Activated B cell treated with CpG ODN at 0.5 μM for 24 hours (primary cell): Measurements from ENCODE around the gene ASXL1. TPM values are rescaled to one million over a fixed set of nuclear protein-coding genes. Genes with fewer than 3 reads are reported as not detected.

Experiments
- ATAC-seq: fragments of 200-7000 bp; cut with Tn5 transposase; one replicate; pipeline ENCODE4 v1.10.0; 2021; ENCODE audit warnings: low read depth, mild to moderate bottlenecking, moderate library complexity
- CTCF ChIA-PET: fragments of 350-600 bp; sonication (Branson Sonifier 250); formaldehyde crosslinking; loops from one replicate; lab custom pipeline; 2021; ENCODE audit warnings: antibody characterized with exemption; lab: Charles Lee
- POLR2A ChIA-PET: fragments of 350-600 bp; sonication (Branson Sonifier 250); formaldehyde crosslinking; loops from one replicate; lab custom pipeline; 2021; ENCODE audit warnings: antibody characterized with exemption; lab: Charles Lee
- DNase-seq: peaks from one replicate; pipeline ENCODE4 v3.0.0; 2022
- H3K27ac Mint-ChIP-seq: one replicate; pipeline ENCODE4 v1.8.0; 2020; ENCODE audit warnings: mixed read lengths
- H3K27me3 Mint-ChIP-seq: one replicate; pipeline ENCODE4 v1.8.0; 2021; ENCODE audit warnings: mixed read lengths
- H3K36me3 Mint-ChIP-seq: one replicate; pipeline ENCODE4 v1.8.0; 2021; ENCODE audit warnings: low read depth, mixed read lengths
- H3K4me1 Mint-ChIP-seq: one replicate; pipeline ENCODE4 v1.8.0; 2021; ENCODE audit warnings: mixed read lengths
- H3K4me3 Mint-ChIP-seq: one replicate; pipeline ENCODE4 v1.8.0; 2020; ENCODE audit warnings: mild to moderate bottlenecking, mixed read lengths
- H3K9me3 Mint-ChIP-seq: one replicate; pipeline ENCODE4 v1.8.0; 2020; ENCODE audit warnings: mixed read lengths
- CTCF ChIP-seq: fragments of 200-600 bp; IDR thresholded peaks from one replicate; pipeline ENCODE4 v1.8.0; 2022; ENCODE audit warnings: antibody characterized with exemption, mild to moderate bottlenecking
- intact Hi-C: fragments of 100-400 bp; cut with micrococcal nuclease; formaldehyde crosslinking; loops from one replicate; pipeline ENCODE4 v1.15.1; 2024
- total RNA-seq: library from RNA; stranded (reverse); gene quantifications from 2 replicates; pipeline ENCODE4 v1.2.3, GENCODE V29; 2022

ASXL1 gene
- total RNA-seq, 1 donor from 2014 or later: 169 TPM

- Mint-ChIP-seq H3K27me3 (no peaks in the 10 kb centered on the region), H3K36me3 (peaks cover 29% of the 10 kb centered on the region), H3K9me3 (no peaks in the 10 kb centered on the region), H3K4me1 (peaks cover 24% of the 10 kb centered on the region), H3K4me3 (no peak overlapping the region), H3K27ac (no peak overlapping the region)
- intact Hi-C loops: no loop called here
- POLR2A ChIA-PET: no interaction called here
- TF ChIP-seq CTCF: no peak
- no peak for ATAC-seq
- DNase-seq: no peak
- CTCF ChIA-PET: interaction anchor here (0.8 to 1.4 kb wide), 2 partner anchors 7 to 57 kb away, joined by 4 read pairs; no protein-coding TSS in a partner anchor
Measured at GRCh38 chr20:32448306-32449056, 90.3 kb downstream of the ASXL1 start.

- Mint-ChIP-seq H3K27ac (peak overlapping the region; percentile 15), H3K27me3 (no peaks in the 10 kb centered on the region), H3K36me3 (peaks cover 23% of the 10 kb centered on the region), H3K4me1 (peaks cover 18% of the 10 kb centered on the region), H3K4me3 (no peak overlapping the region), H3K9me3 (no peaks in the 10 kb centered on the region)
- intact Hi-C loops: no loop called here
- no peak for ATAC-seq
- DNase-seq: no peak
- CTCF ChIA-PET: interaction anchor here (0.8 to 1.4 kb wide), 2 partner anchors 8 to 58 kb away, joined by 4 read pairs; no protein-coding TSS in a partner anchor
- POLR2A ChIA-PET: interaction anchor here (0.7 kb wide), 1 partner anchor 36 kb away, joined by 3 read pairs; no protein-coding TSS in a partner anchor
- no peak for TF ChIP-seq CTCF
Measured at GRCh38 chr20:32449057-32449889, 91.1 kb downstream of the ASXL1 start.

- TF ChIP-seq CTCF: no peak
- ChIA-PET CTCF (interaction anchor here (1.4 kb wide), 1 partner anchor 58 kb away, joined by 4 read pairs; no protein-coding TSS in a partner anchor), POLR2A (interaction anchor here (0.7 kb wide), 1 partner anchor 36 kb away, joined by 3 read pairs; no protein-coding TSS in a partner anchor)
- no peaks in the 10 kb centered on the region for H3K27me3 Mint-ChIP-seq
- H3K4me1 Mint-ChIP-seq: peaks cover 15% of the 10 kb centered on the region
- no peak overlapping the region for H3K4me3 Mint-ChIP-seq
- no peaks in the 10 kb centered on the region for H3K9me3 Mint-ChIP-seq
- DNase-seq: no peak
- no peak for ATAC-seq
- intact Hi-C loops: loop anchor here (10.0 kb wide), 1 partner anchor 205 kb away; no protein-coding TSS in a partner anchor
- peaks cover 21% of the 10 kb centered on the region for H3K36me3 Mint-ChIP-seq
- no peak overlapping the region for H3K27ac Mint-ChIP-seq
Measured at GRCh38 chr20:32449890-32450401, 91.8 kb downstream of the ASXL1 start.

GRCh38 chr20:32450484-32451061, 92.4 kb downstream of the ASXL1 start:
- H3K27ac Mint-ChIP-seq: no peak overlapping the region
- H3K27me3 Mint-ChIP-seq: no peaks in the 10 kb centered on the region
- TF ChIP-seq CTCF: no peak
- peaks cover 9% of the 10 kb centered on the region for H3K4me1 Mint-ChIP-seq
- ChIA-PET CTCF (no interaction called here), POLR2A (interaction anchor here (0.7 kb wide), 1 partner anchor 35 kb away, joined by 3 read pairs; no protein-coding TSS in a partner anchor)
- no peak for DNase-seq
- intact Hi-C loops: loop anchor here (10.0 kb wide), 1 partner anchor 204 kb away; no protein-coding TSS in a partner anchor
- H3K9me3 Mint-ChIP-seq: no peaks in the 10 kb centered on the region
- no peak for ATAC-seq
- peaks cover 15% of the 10 kb centered on the region for H3K36me3 Mint-ChIP-seq
- H3K4me3 Mint-ChIP-seq: no peak overlapping the region
